RWPE1 (cell line): ENCODE data around the gene IGFN1.

Source experiments
- CTCF ChIA-PET: fragments of 350-600 bp; sonication (Branson Sonifier 250); formaldehyde crosslinking; extraction: SDS; loops from one replicate; lab custom pipeline; 2021; lab: Yijun Ruan, JAX
- POLR2A ChIA-PET: fragments of 400-600 bp; formaldehyde crosslinking; extraction: SDS; loops from one replicate; lab custom pipeline; 2020; ENCODE audit warnings: antibody characterized with exemption; ENCODE audit not compliant: low non-redundant PET; lab: Yijun Ruan, JAX
- DNase-seq: peaks from one replicate; pipeline ENCODE4 v3.0.0; 2012; ENCODE audit warnings: low spot score
- H3K27ac ChIP-seq: fragments of 450-650 bp; 2 replicates; pipeline ENCODE4 v1.5.1; 2017
- CTCF ChIP-seq: fragments of 450-650 bp; conservative IDR thresholded peaks from 2 replicates; pipeline ENCODE4 v1.5.1; 2017; ENCODE audit warnings: low read depth, mild to moderate bottlenecking

The IGFN1 gene

GRCh38 chr1:201240171-201240570 is 49.5 kb downstream of the IGFN1 start:
- no peak for DNase-seq
- ChIA-PET CTCF (no interaction called here), POLR2A (no interaction called here)
- TF ChIP-seq CTCF, result no peak
- no peak overlapping the region for H3K27ac ChIP-seq

- no peak for TF ChIP-seq CTCF
- ChIA-PET CTCF (interaction anchor here (0.6 to 1.2 kb wide), 3 partner anchors 12 to 303 kb away, joined by 3 read pairs; no protein-coding TSS in a partner anchor), POLR2A (no interaction called here)
- no peak overlapping the region for H3K27ac ChIP-seq
- no peak for DNase-seq
These were observed 51.1 kb downstream of the IGFN1 start for GRCh38 chr1:201241736-201242135.

- DNase-seq, result no peak
- CTCF ChIA-PET, result interaction anchor here (2.0 kb wide), 1 partner anchor 117 kb away, joined by 6 read pairs; no protein-coding TSS in a partner anchor
- POLR2A ChIA-PET, result no interaction called here
These were observed 54.5 kb downstream of the IGFN1 start for GRCh38 chr1:201245082-201245481.

GRCh38 chr1:201248721-201249559 is 58.3 kb downstream of the IGFN1 start:
- ChIA-PET CTCF (interaction anchor here (0.5 to 2.4 kb wide), 4 partner anchors 10 to 134 kb away, joined by 3 to 12 read pairs (median 4); no protein-coding TSS in a partner anchor), POLR2A (no interaction called here)
- DNase-seq, result no peak
- no peak overlapping the region for H3K27ac ChIP-seq
- TF ChIP-seq CTCF, result no peak

More at GRCh38 chr1:201245082-201245481, 54.5 kb downstream of the IGFN1 start:
- no peak for TF ChIP-seq CTCF
- no peak overlapping the region for H3K27ac ChIP-seq

- no peak overlapping the region for H3K27ac ChIP-seq
- POLR2A ChIA-PET, result no interaction called here
- no peak for DNase-seq
- CTCF ChIA-PET, result interaction anchor here (1.4 to 2.4 kb wide), 2 partner anchors 9 to 111 kb away, joined by 5 to 12 read pairs; no protein-coding TSS in a partner anchor
- TF ChIP-seq CTCF, result no peak
These were observed 59.8 kb downstream of the IGFN1 start for GRCh38 chr1:201250326-201251011.

GRCh38 chr1:201251411-201251810 is 60.8 kb downstream of the IGFN1 start:
- POLR2A ChIA-PET, result no interaction called here
- TF ChIP-seq CTCF, result no peak
- CTCF ChIA-PET, result interaction anchor here (0.6 to 1.6 kb wide), 3 partner anchors 97 to 963 kb away, joined by 4 to 8 read pairs (median 6); no protein-coding TSS in a partner anchor
- H3K27ac ChIP-seq, result no peak overlapping the region
- DNase-seq, result no peak
